Brain microvascular endothelial cell (primary cell): Measurements from ENCODE around the gene KCNK15.

Experiments used
- DNase-seq: peaks from one replicate; pipeline ENCODE4 v3.0.0-alpha.2; 2020
- H3K27ac ChIP-seq: fragments of 250-450 bp; sonication (Bioruptor Pico); 2 replicates; pipeline ENCODE4 v1.5.1; 2020; ENCODE audit warnings: mild to moderate bottlenecking, moderate library complexity
- H3K27me3 ChIP-seq: fragments of 250-450 bp; sonication (Bioruptor Pico); replicated peaks from 2 replicates; pipeline ENCODE4 v1.5.1; 2020; ENCODE audit warnings: mild to moderate bottlenecking
- H3K36me3 ChIP-seq: fragments of 250-450 bp; sonication (Bioruptor Pico); replicated peaks from 2 replicates; pipeline ENCODE4 v1.5.1; 2020; ENCODE audit warnings: mild to moderate bottlenecking
- H3K4me3 ChIP-seq: 2 replicates; pipeline ENCODE4 v1.5.1; 2011; ENCODE audit warnings: low read depth, mild to moderate bottlenecking, control low read depth, low read length, moderate library complexity
- CTCF ChIP-seq: IDR thresholded peaks from 2 replicates; pipeline ENCODE4 v1.5.1; 2011; ENCODE audit warnings: low read depth, mild to moderate bottlenecking, moderate library complexity, low read length, control low read depth, inconsistent platforms; ENCODE audit errors: missing control alignments
- in situ Hi-C: cut with HindIII; loops from 2 replicates; pipeline ENCODE4 v1.10.0; 2017; ENCODE audit warnings: low sequenced_read_pairs, low pct_ligation_motif_present

KCNK15 gene

GRCh38 chr20:44746367-44747165, 901 bp downstream of the KCNK15 start:
- H3K27me3 ChIP-seq, result peaks cover 37% of the 10 kb centered on the region
- DNase-seq, result no peak
- in situ Hi-C loops, result no loop called here
- no peak overlapping the region for H3K27ac ChIP-seq
- H3K4me3 ChIP-seq, result peak overlapping the region; percentile 39
- no peaks in the 10 kb centered on the region for H3K36me3 ChIP-seq
- TF ChIP-seq CTCF, result no peak

GRCh38 chr20:44747166-44748004, 1.7 kb downstream of the KCNK15 start:
- no peaks in the 10 kb centered on the region for H3K36me3 ChIP-seq
- DNase-seq, result peak; percentile 73
- H3K27ac ChIP-seq, result no peak overlapping the region
- TF ChIP-seq CTCF, result peak; percentile 87
- in situ Hi-C loops, result no loop called here
- H3K4me3 ChIP-seq, result no peak overlapping the region
- peaks cover 39% of the 10 kb centered on the region for H3K27me3 ChIP-seq

GRCh38 chr20:44748005-44748370, 2.3 kb downstream of the KCNK15 start:
- no peaks in the 10 kb centered on the region for H3K36me3 ChIP-seq

DNA sequence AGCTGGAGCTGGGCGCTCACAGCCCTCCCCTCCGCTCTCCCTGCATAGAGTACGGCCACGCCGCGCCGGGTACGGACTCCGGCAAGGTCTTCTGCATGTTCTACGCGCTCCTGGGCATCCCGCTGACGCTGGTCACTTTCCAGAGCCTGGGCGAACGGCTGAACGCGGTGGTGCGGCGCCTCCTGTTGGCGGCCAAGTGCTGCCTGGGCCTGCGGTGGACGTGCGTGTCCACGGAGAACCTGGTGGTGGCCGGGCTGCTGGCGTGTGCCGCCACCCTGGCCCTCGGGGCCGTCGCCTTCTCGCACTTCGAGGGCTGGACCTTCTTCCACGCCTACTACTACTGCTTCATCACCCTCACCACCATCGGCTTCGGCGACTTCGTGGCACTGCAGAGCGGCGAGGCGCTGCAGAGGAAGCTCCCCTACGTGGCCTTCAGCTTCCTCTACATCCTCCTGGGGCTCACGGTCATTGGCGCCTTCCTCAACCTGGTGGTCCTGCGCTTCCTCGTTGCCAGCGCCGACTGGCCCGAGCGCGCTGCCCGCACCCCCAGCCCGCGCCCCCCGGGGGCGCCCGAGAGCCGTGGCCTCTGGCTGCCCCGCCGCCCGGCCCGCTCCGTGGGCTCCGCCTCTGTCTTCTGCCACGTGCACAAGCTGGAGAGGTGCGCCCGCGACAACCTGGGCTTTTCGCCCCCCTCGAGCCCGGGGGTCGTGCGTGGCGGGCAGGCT, 4.6 kb downstream of the KCNK15 start:
- DNase-seq, result no peak
- in situ Hi-C loops, result no loop called here

More at GRCh38 chr20:44748005-44748370, 2.3 kb downstream of the KCNK15 start:
- no peak overlapping the region for H3K4me3 ChIP-seq
- H3K27me3 ChIP-seq, result peaks cover 45% of the 10 kb centered on the region
- TF ChIP-seq CTCF, result no peak
- in situ Hi-C loops, result no loop called here
- no peak for DNase-seq
- no peak overlapping the region for H3K27ac ChIP-seq

More for the DNA sequence above, 4.6 kb downstream of the KCNK15 start:
- H3K27me3 ChIP-seq, result peaks cover 47% of the 10 kb centered on the region
- no peak for TF ChIP-seq CTCF
- H3K4me3 ChIP-seq, result no peak overlapping the region
- no peak overlapping the region for H3K27ac ChIP-seq
- no peaks in the 10 kb centered on the region for H3K36me3 ChIP-seq
